GM10248 (cell line): ENCODE data around the gene PROZ.

Experiments used
- CTCF ChIA-PET: fragments of 300-600 bp; sonication (Branson Sonifier 250); formaldehyde crosslinking; extraction: SDS; loops from one replicate; lab custom pipeline; 2021; ENCODE audit warnings: antibody characterized with exemption; lab: Yijun Ruan, JAX
- POLR2A ChIA-PET: fragments of 350-650 bp; sonication (Branson Sonifier 250); formaldehyde crosslinking; extraction: SDS; loops from one replicate; lab custom pipeline; 2020; ENCODE audit warnings: antibody characterized with exemption; lab: Yijun Ruan, JAX
- DNase-seq: peaks from one replicate; pipeline ENCODE4 v3.0.0; 2012; ENCODE audit errors: extremely low spot score
- TF ChIP-seq, protein P1 (sequence below): IDR thresholded peaks from 2 replicates; pipeline ENCODE4 v1.5.1; 2012; ENCODE audit warnings: mild to moderate bottlenecking, low read depth; ENCODE audit errors: extremely low read depth, missing control alignments, control extremely low read depth

Gene PROZ

GRCh38 chr13:113220877-113221276 lies 62.4 kb downstream of the PROZ start:
- DNase-seq, result no peak
- ChIA-PET POLR2A (no interaction called here), CTCF (no interaction called here)
- TF ChIP-seq, protein P1, sequence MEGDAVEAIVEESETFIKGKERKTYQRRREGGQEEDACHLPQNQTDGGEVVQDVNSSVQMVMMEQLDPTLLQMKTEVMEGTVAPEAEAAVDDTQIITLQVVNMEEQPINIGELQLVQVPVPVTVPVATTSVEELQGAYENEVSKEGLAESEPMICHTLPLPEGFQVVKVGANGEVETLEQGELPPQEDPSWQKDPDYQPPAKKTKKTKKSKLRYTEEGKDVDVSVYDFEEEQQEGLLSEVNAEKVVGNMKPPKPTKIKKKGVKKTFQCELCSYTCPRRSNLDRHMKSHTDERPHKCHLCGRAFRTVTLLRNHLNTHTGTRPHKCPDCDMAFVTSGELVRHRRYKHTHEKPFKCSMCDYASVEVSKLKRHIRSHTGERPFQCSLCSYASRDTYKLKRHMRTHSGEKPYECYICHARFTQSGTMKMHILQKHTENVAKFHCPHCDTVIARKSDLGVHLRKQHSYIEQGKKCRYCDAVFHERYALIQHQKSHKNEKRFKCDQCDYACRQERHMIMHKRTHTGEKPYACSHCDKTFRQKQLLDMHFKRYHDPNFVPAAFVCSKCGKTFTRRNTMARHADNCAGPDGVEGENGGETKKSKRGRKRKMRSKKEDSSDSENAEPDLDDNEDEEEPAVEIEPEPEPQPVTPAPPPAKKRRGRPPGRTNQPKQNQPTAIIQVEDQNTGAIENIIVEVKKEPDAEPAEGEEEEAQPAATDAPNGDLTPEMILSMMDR, result no peak
